ENCODE data around the gene RAP1GAP.

DNA sequence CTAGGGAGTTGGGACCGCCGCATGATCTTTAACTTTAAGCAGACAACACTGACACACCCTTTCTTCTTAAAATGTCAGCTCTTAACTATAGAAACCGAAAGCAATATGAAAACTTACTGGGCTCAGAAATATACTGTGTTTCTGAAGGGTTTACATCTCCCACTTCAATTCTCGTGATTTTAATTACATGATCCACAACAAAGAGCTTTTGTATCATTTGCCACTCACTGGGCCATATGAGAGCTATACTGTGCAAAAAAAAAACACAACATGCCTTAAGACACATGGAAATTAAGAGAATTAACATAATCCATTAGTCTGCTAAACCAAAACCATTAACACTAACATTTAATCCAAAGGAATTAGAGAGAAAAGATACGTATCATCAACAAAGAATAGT lies 35.0 kb upstream of the RAP1GAP start:
- TF ChIP-seq, protein P1, sequence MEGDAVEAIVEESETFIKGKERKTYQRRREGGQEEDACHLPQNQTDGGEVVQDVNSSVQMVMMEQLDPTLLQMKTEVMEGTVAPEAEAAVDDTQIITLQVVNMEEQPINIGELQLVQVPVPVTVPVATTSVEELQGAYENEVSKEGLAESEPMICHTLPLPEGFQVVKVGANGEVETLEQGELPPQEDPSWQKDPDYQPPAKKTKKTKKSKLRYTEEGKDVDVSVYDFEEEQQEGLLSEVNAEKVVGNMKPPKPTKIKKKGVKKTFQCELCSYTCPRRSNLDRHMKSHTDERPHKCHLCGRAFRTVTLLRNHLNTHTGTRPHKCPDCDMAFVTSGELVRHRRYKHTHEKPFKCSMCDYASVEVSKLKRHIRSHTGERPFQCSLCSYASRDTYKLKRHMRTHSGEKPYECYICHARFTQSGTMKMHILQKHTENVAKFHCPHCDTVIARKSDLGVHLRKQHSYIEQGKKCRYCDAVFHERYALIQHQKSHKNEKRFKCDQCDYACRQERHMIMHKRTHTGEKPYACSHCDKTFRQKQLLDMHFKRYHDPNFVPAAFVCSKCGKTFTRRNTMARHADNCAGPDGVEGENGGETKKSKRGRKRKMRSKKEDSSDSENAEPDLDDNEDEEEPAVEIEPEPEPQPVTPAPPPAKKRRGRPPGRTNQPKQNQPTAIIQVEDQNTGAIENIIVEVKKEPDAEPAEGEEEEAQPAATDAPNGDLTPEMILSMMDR (conservative IDR thresholded peaks at IDR 0.05): no peak
- no peak for TF ChIP-seq EZH2 (IDR thresholded peaks at IDR 0.05; ENCODE audit: low read depth)

All from PC-9 (cell line).